Measurements from ENCODE around the gene NUP160. TPM values are rescaled to one million over a fixed set of nuclear protein-coding genes. Genes with fewer than 3 reads are reported as not detected.
A peak's percentile ranks its signal among the peaks of the same experiment; 100 is the strongest.

The NUP160 gene
- total RNA-seq, 1 experiment from 2014 or later = 53.8 TPM

- Histone ChIP-seq H3K9me3 (ENCODE audit: control insufficient read depth in 1 of 2, insufficient read depth in 1 of 2, low read depth in 1 of 2, low read length in 2 of 2) (no peaks in the 10 kb centered on the region), H3K27me3 (ENCODE audit: insufficient read depth, low read length) (no peaks in the 10 kb centered on the region), H3K79me2 (ENCODE audit: insufficient read depth, low read length) (no peaks in the 10 kb centered on the region), H3K4me2 (ENCODE audit: low read length) (no peak overlapping the region), H3K27ac (ENCODE audit: low read depth, low read length) (no peak overlapping the region), H4K20me1 (ENCODE audit: insufficient read depth) (no peaks in the 10 kb centered on the region), H3K4me3 (replicated peaks in 1 of 2; ENCODE audit: low read depth in 1 of 2, low read length in 2 of 2) (no peak overlapping the region), H2AFZ (ENCODE audit: low read depth, low read length, poor library complexity, severe bottlenecking) (no peak overlapping the region), H3K36me3 (ENCODE audit: control insufficient read depth in 1 of 2, insufficient read depth in 2 of 2, low read length in 2 of 2) (peaks cover 20 to 28% of the 10 kb centered on the region in 2 experiments), H3K9me2 (ENCODE audit: insufficient read depth) (no peaks in the 10 kb centered on the region), H3K9ac (ENCODE audit: low read length) (no peak overlapping the region), H3K4me1 (ENCODE audit: control insufficient read depth in 1 of 2, insufficient read depth in 2 of 2, low read length in 2 of 2) (no peaks in the 10 kb centered on the region)
- BruUV-seq (replicated peaks) = no TSS peak
- DNase-seq (ENCODE audit: low read depth, low spot score) (no peak), ATAC-seq (0 out of 2 replicates have a peak, but pooled peaks have one; percentile 31)
- ChIA-PET RAD21 (ENCODE audit: low non-redundant PET in 1 of 2, low total read pairs in 2 of 2, uncharacterized antibody in 2 of 2, unreplicated experiment in 2 of 2) (no interaction called here), CTCF (no interaction called here), POLR2A (no interaction called here)
- intact Hi-C loops (cut with micrococcal nuclease) = no loop called here
- TF ChIP-seq ZFX (IDR thresholded peaks at IDR 0.05) (no peak), YY1 (IDR thresholded peaks at IDR 0.05; ENCODE audit: extremely low read depth, insufficient replicate concordance, low read depth, low read length) (no peak), MAX (IDR thresholded peaks at IDR 0.05) (no peak), FOSL1 (IDR thresholded peaks at IDR 0.05; ENCODE audit: low read depth) (no peak), TCF7L2 (IDR thresholded peaks at IDR 0.05; ENCODE audit: borderline replicate concordance, extremely low read depth, insufficient read depth, insufficient read length) (no peak), JUND (IDR thresholded peaks at IDR 0.05) (no peak), CEBPB (IDR thresholded peaks at IDR 0.05; ENCODE audit: low read depth) (no peak), EGR1 (IDR thresholded peaks at IDR 0.05; ENCODE audit: low read depth) (no peak), ATF3 (IDR thresholded peaks at IDR 0.05) (no peak), ZNF274 (IDR thresholded peaks at IDR 0.05; ENCODE audit: low read depth, low read length) (no peak), SIN3A (IDR thresholded peaks at IDR 0.05; ENCODE audit: low read depth) (no peak), SRF (IDR thresholded peaks at IDR 0.05; ENCODE audit: low read depth) (no peak), RAD21 (IDR thresholded peaks at IDR 0.05; ENCODE audit: low read depth) (no peak), ELF1 (IDR thresholded peaks at IDR 0.05; ENCODE audit: borderline replicate concordance, low read depth) (no peak)
Measured at GRCh38 chr11:47775240-47775869, 72.8 kb downstream of the NUP160 start.
